ENCODE measurements around the gene DYNC1I1.

GRCh38 chr7:96045919-96046318, 273.6 kb downstream of the DYNC1I1 start:
- no peak for TF ChIP-seq CTCF (conservative IDR thresholded peaks at IDR 0.05)
- no peak for TF ChIP-seq EZH2 (IDR thresholded peaks at IDR 0.05; ENCODE audit: low read depth)
